ENCODE data around the gene CIDEB.

Gene CIDEB

GRCh38 chr14:24340606-24341005 lies 32.8 kb upstream of the CIDEB start:
- H3K9me3 ChIP-seq (ENCODE audit: control insufficient read depth, insufficient read depth, low read length): no peaks in the 10 kb centered on the region
- no peak overlapping the region for H3K4me3 ChIP-seq (ENCODE audit: low read depth, low read length)
- no peaks in the 10 kb centered on the region for H3K36me3 ChIP-seq (ENCODE audit: control insufficient read depth, insufficient read depth, low read length)
- H3K4me1 ChIP-seq (ENCODE audit: control insufficient read depth, insufficient read depth, low read length): peaks cover 2% of the 10 kb centered on the region
- H3K27me3 ChIP-seq (ENCODE audit: control insufficient read depth, insufficient read depth, low read length): peaks cover 74% of the 10 kb centered on the region
- H3K9ac ChIP-seq (ENCODE audit: low read depth, low read length): no peak overlapping the region

- Histone ChIP-seq H3K36me3 (ENCODE audit: control insufficient read depth, insufficient read depth, low read length) (no peaks in the 10 kb centered on the region), H3K4me1 (ENCODE audit: control insufficient read depth, insufficient read depth, low read length) (peaks cover 2% of the 10 kb centered on the region), H3K27me3 (ENCODE audit: control insufficient read depth, insufficient read depth, low read length) (peaks cover 83% of the 10 kb centered on the region), H3K9me3 (ENCODE audit: control insufficient read depth, insufficient read depth, low read length) (no peaks in the 10 kb centered on the region), H3K9ac (ENCODE audit: low read depth, low read length) (no peak within 1 kb of the TSS), H3K4me3 (ENCODE audit: low read depth, low read length) (peak within 1 kb of the TSS; percentile 69)
Measured at GRCh38 chr14:24339284-24340151, 31.7 kb upstream of the CIDEB start, which contains the start of gene RIPK3. Gene RIPK3 (minus strand): TSS chr14:24339991. CDS start chr14:24339826, 165 bp downstream.

- peak overlapping the region; percentile 69 for H3K4me3 ChIP-seq (ENCODE audit: low read depth, low read length)
- H3K27me3 ChIP-seq (ENCODE audit: control insufficient read depth, insufficient read depth, low read length): peaks cover 87% of the 10 kb centered on the region
- no peaks in the 10 kb centered on the region for H3K9me3 ChIP-seq (ENCODE audit: control insufficient read depth, insufficient read depth, low read length)
- H3K9ac ChIP-seq (ENCODE audit: low read depth, low read length): no peak overlapping the region
- H3K36me3 ChIP-seq (ENCODE audit: control insufficient read depth, insufficient read depth, low read length): no peaks in the 10 kb centered on the region
- H3K4me1 ChIP-seq (ENCODE audit: control insufficient read depth, insufficient read depth, low read length): peaks cover 2% of the 10 kb centered on the region
Measured at GRCh38 chr14:24338843-24339242, 31.1 kb upstream of the CIDEB start.

- H3K27me3 ChIP-seq (ENCODE audit: control insufficient read depth, insufficient read depth, low read length): peaks cover 94% of the 10 kb centered on the region
- no peak overlapping the region for H3K9ac ChIP-seq (ENCODE audit: low read depth, low read length)
- no peak overlapping the region for H3K4me3 ChIP-seq (ENCODE audit: low read depth, low read length)
- H3K9me3 ChIP-seq (ENCODE audit: control insufficient read depth, insufficient read depth, low read length): no peaks in the 10 kb centered on the region
- H3K4me1 ChIP-seq (ENCODE audit: control insufficient read depth, insufficient read depth, low read length): peaks cover 2% of the 10 kb centered on the region
- H3K36me3 ChIP-seq (ENCODE audit: control insufficient read depth, insufficient read depth, low read length): no peaks in the 10 kb centered on the region
Measured at GRCh38 chr14:24337824-24338175, 30.0 kb upstream of the CIDEB start.

GRCh38 chr14:24337144-24337823 lies 29.5 kb upstream of the CIDEB start:
- Histone ChIP-seq H3K4me1 (ENCODE audit: control insufficient read depth, insufficient read depth, low read length) (peaks cover 3% of the 10 kb centered on the region), H3K27me3 (ENCODE audit: control insufficient read depth, insufficient read depth, low read length) (peaks cover 95% of the 10 kb centered on the region)

GRCh38 chr14:24335461-24336171 lies 27.8 kb upstream of the CIDEB start:
- Histone ChIP-seq H3K9me3 (ENCODE audit: control insufficient read depth, insufficient read depth, low read length) (no peaks in the 10 kb centered on the region), H3K36me3 (ENCODE audit: control insufficient read depth, insufficient read depth, low read length) (no peaks in the 10 kb centered on the region), H3K27me3 (ENCODE audit: control insufficient read depth, insufficient read depth, low read length) (peaks cover 98% of the 10 kb centered on the region), H3K9ac (ENCODE audit: low read depth, low read length) (no peak overlapping the region), H3K4me1 (ENCODE audit: control insufficient read depth, insufficient read depth, low read length) (peaks cover 8% of the 10 kb centered on the region), H3K4me3 (ENCODE audit: low read depth, low read length) (peak overlapping the region; percentile 67)

More at GRCh38 chr14:24337144-24337823, 29.5 kb upstream of the CIDEB start:
- H3K9ac ChIP-seq (ENCODE audit: low read depth, low read length): no peak overlapping the region
- no peaks in the 10 kb centered on the region for H3K36me3 ChIP-seq (ENCODE audit: control insufficient read depth, insufficient read depth, low read length)
- no peak overlapping the region for H3K4me3 ChIP-seq (ENCODE audit: low read depth, low read length)
- no peaks in the 10 kb centered on the region for H3K9me3 ChIP-seq (ENCODE audit: control insufficient read depth, insufficient read depth, low read length)

GRCh38 chr14:24334431-24335291 lies 26.9 kb upstream of the CIDEB start, which contains the start of gene ADCY4:
Gene ADCY4 (minus strand): TSS chr14:24335071. CDS start chr14:24334652, 419 bp downstream.
- peaks cover 8% of the 10 kb centered on the region for H3K4me1 ChIP-seq (ENCODE audit: control insufficient read depth, insufficient read depth, low read length)
- H3K9me3 ChIP-seq (ENCODE audit: control insufficient read depth, insufficient read depth, low read length): no peaks in the 10 kb centered on the region
- peak within 1 kb of the TSS; percentile 67 for H3K4me3 ChIP-seq (ENCODE audit: low read depth, low read length)
- peaks cover 98% of the 10 kb centered on the region for H3K27me3 ChIP-seq (ENCODE audit: control insufficient read depth, insufficient read depth, low read length)
- H3K36me3 ChIP-seq (ENCODE audit: control insufficient read depth, insufficient read depth, low read length): no peaks in the 10 kb centered on the region
- peak within 1 kb of the TSS; percentile 54 for H3K9ac ChIP-seq (ENCODE audit: low read depth, low read length)

- Histone ChIP-seq H3K4me3 (ENCODE audit: low read depth, low read length) (peak overlapping the region; percentile 42), H3K36me3 (ENCODE audit: control insufficient read depth, insufficient read depth, low read length) (no peaks in the 10 kb centered on the region), H3K9me3 (ENCODE audit: control insufficient read depth, insufficient read depth, low read length) (no peaks in the 10 kb centered on the region), H3K27me3 (ENCODE audit: control insufficient read depth, insufficient read depth, low read length) (peaks cover 83% of the 10 kb centered on the region), H3K4me1 (ENCODE audit: control insufficient read depth, insufficient read depth, low read length) (peaks cover 8% of the 10 kb centered on the region), H3K9ac (ENCODE audit: low read depth, low read length) (no peak overlapping the region)
Measured at GRCh38 chr14:24332268-24332993, 24.7 kb upstream of the CIDEB start.

GRCh38 chr14:24331731-24332267 lies 24.0 kb upstream of the CIDEB start:
- Histone ChIP-seq H3K4me1 (ENCODE audit: control insufficient read depth, insufficient read depth, low read length) (peaks cover 8% of the 10 kb centered on the region), H3K9me3 (ENCODE audit: control insufficient read depth, insufficient read depth, low read length) (no peaks in the 10 kb centered on the region), H3K36me3 (ENCODE audit: control insufficient read depth, insufficient read depth, low read length) (no peaks in the 10 kb centered on the region), H3K27me3 (ENCODE audit: control insufficient read depth, insufficient read depth, low read length) (peaks cover 77% of the 10 kb centered on the region), H3K9ac (ENCODE audit: low read depth, low read length) (no peak overlapping the region), H3K4me3 (ENCODE audit: low read depth, low read length) (peak overlapping the region; percentile 42)

GRCh38 chr14:24330973-24331674 lies 23.3 kb upstream of the CIDEB start:
- H3K27me3 ChIP-seq (ENCODE audit: control insufficient read depth, insufficient read depth, low read length): peaks cover 71% of the 10 kb centered on the region
- peaks cover 8% of the 10 kb centered on the region for H3K4me1 ChIP-seq (ENCODE audit: control insufficient read depth, insufficient read depth, low read length)
- H3K4me3 ChIP-seq (ENCODE audit: low read depth, low read length): no peak overlapping the region
- no peaks in the 10 kb centered on the region for H3K9me3 ChIP-seq (ENCODE audit: control insufficient read depth, insufficient read depth, low read length)
- H3K36me3 ChIP-seq (ENCODE audit: control insufficient read depth, insufficient read depth, low read length): no peaks in the 10 kb centered on the region
- no peak overlapping the region for H3K9ac ChIP-seq (ENCODE audit: low read depth, low read length)

Measured in iPS-15b (cell line).